Measurements from ENCODE around the gene BTBD9. TPM values are rescaled to one million over a fixed set of nuclear protein-coding genes. Genes with fewer than 3 reads are reported as not detected.
A peak's percentile ranks its signal among the peaks of the same experiment; 100 is the strongest.

BTBD9 gene
- total and polyA plus RNA-seq, 4 experiments from 2014 or later, result 5.2 to 40.4 (median 32.3) TPM

- no peak overlapping the region for H3K4me3 Mint-ChIP-seq
- Histone ChIP-seq H3K9me3 (ENCODE audit: control insufficient read depth in 1 of 2, low read length in 2 of 2) (no peaks in the 10 kb centered on the region), H3K4me3 (ENCODE audit: low read length in 2 of 2) (no peak overlapping the region), H3K27ac (ENCODE audit: low read depth, low read length) (no peak overlapping the region), H3K4me1 (ENCODE audit: insufficient read depth, low read length) (no peaks in the 10 kb centered on the region), H3K36me3 (ENCODE audit: insufficient read depth, low read length) (no peaks in the 10 kb centered on the region), H3K27me3 (ENCODE audit: insufficient read depth, low read length) (no peaks in the 10 kb centered on the region)
- peaks cover 0 to 5% (median under 1%) of the 10 kb centered on the region in 4 donors for H3K4me1 Mint-ChIP-seq
- intact Hi-C loops (cut with micrococcal nuclease), result no loop called here
- POLR2A ChIA-PET (ENCODE audit: partially characterized antibody), result no interaction called here
- H3K36me3 Mint-ChIP-seq, result peaks cover 2 to 21% of the 10 kb centered on the region in 2 donors
- CTCF ChIA-PET (ENCODE audit: partially characterized antibody), result no interaction called here
- no peaks in the 10 kb centered on the region for H3K27me3 Mint-ChIP-seq
- peak overlapping the region in 2 of 7 donors; percentile 17 to 25 for H3K27ac Mint-ChIP-seq
- DNase-seq, result no peak
- H3K9me3 Mint-ChIP-seq, result no peaks in the 10 kb centered on the region
These were observed 457.3 kb downstream of the BTBD9 start for GRCh38 chr6:38182426-38182825.

DNA sequence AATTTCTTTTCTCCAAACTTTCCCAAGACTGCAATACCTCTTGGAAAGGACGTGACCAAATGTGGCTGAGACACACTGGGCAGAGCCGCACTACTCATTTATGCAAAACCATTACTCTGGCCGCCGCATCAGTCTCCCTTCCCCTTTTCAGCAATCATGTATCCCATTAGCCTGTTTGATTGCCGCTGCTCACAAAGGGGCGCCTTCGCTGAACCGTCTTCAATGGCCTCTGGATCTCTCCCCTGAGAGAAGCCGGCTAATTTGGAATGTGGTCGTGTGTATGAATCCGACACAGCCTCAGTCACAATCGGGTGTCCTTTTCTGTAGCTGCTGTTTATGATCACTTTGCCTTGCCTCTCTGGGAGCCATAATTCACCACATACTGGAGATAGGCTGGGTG, 459.1 kb downstream of the BTBD9 start:
- Histone ChIP-seq H3K9me3 (ENCODE audit: control insufficient read depth in 1 of 2, low read length in 2 of 2) (no peaks in the 10 kb centered on the region), H3K27me3 (ENCODE audit: insufficient read depth, low read length) (no peaks in the 10 kb centered on the region), H3K36me3 (ENCODE audit: insufficient read depth, low read length) (no peaks in the 10 kb centered on the region), H3K27ac (ENCODE audit: low read depth, low read length) (no peak overlapping the region), H3K4me3 (ENCODE audit: low read length in 2 of 2) (no peak overlapping the region), H3K4me1 (ENCODE audit: insufficient read depth, low read length) (no peaks in the 10 kb centered on the region)
- intact Hi-C loops (cut with micrococcal nuclease), result no loop called here
- CTCF ChIA-PET (ENCODE audit: partially characterized antibody), result no interaction called here
- H3K27ac Mint-ChIP-seq, result peak overlapping the region in 1 of 7 donors; percentile 19
- peaks cover 0 to 2% (median 0%) of the 10 kb centered on the region in 8 donors for H3K9me3 Mint-ChIP-seq
- H3K4me3 Mint-ChIP-seq, result no peak overlapping the region
- POLR2A ChIA-PET (ENCODE audit: partially characterized antibody), result no interaction called here
- no peak for DNase-seq
- no peaks in the 10 kb centered on the region for H3K27me3 Mint-ChIP-seq
- peaks cover 0 to 13% of the 10 kb centered on the region in 2 donors for H3K36me3 Mint-ChIP-seq
- H3K4me1 Mint-ChIP-seq, result peaks cover 0 to 1% (median 0%) of the 10 kb centered on the region in 4 donors

- DNase-seq, result no peak
- Histone ChIP-seq H3K27me3 (ENCODE audit: insufficient read depth, low read length) (no peaks in the 10 kb centered on the region), H3K9me3 (ENCODE audit: control insufficient read depth in 1 of 2, low read length in 2 of 2) (no peaks in the 10 kb centered on the region), H3K4me1 (ENCODE audit: insufficient read depth, low read length) (no peaks in the 10 kb centered on the region), H3K27ac (ENCODE audit: low read depth, low read length) (no peak overlapping the region), H3K36me3 (ENCODE audit: insufficient read depth, low read length) (no peaks in the 10 kb centered on the region), H3K4me3 (ENCODE audit: low read length in 2 of 2) (no peak overlapping the region)
- Mint-ChIP-seq H3K27ac (peak overlapping the region in 3 of 7 donors; percentile 7 to 24 (median 22)), H3K4me3 (no peak overlapping the region), H3K9me3 (peaks cover 0 to 2% (median 0%) of the 10 kb centered on the region in 8 donors), H3K4me1 (peaks cover 0 to 1% (median 0%) of the 10 kb centered on the region in 4 donors), H3K27me3 (no peaks in the 10 kb centered on the region), H3K36me3 (peaks cover 0 to 12% of the 10 kb centered on the region in 2 donors)
- intact Hi-C loops (cut with micrococcal nuclease), result no loop called here
- ChIA-PET POLR2A (ENCODE audit: partially characterized antibody) (no interaction called here), CTCF (ENCODE audit: partially characterized antibody) (no interaction called here)
These were observed 459.8 kb downstream of the BTBD9 start for GRCh38 chr6:38179794-38180430.

GRCh38 chr6:38179300-38179699, 460.4 kb downstream of the BTBD9 start:
- intact Hi-C loops (cut with micrococcal nuclease), result no loop called here
- no peak for DNase-seq
- Histone ChIP-seq H3K4me1 (ENCODE audit: insufficient read depth, low read length) (no peaks in the 10 kb centered on the region), H3K4me3 (ENCODE audit: low read length in 2 of 2) (no peak overlapping the region), H3K27ac (ENCODE audit: low read depth, low read length) (no peak overlapping the region), H3K9me3 (ENCODE audit: control insufficient read depth in 1 of 2, low read length in 2 of 2) (no peaks in the 10 kb centered on the region), H3K36me3 (ENCODE audit: insufficient read depth, low read length) (no peaks in the 10 kb centered on the region), H3K27me3 (ENCODE audit: insufficient read depth, low read length) (no peaks in the 10 kb centered on the region)
- ChIA-PET POLR2A (ENCODE audit: partially characterized antibody) (no interaction called here), CTCF (ENCODE audit: partially characterized antibody) (no interaction called here)
- Mint-ChIP-seq H3K4me1 (peaks cover 0 to 2% (median under 1%) of the 10 kb centered on the region in 4 donors), H3K9me3 (peaks cover 0 to 2% (median 0%) of the 10 kb centered on the region in 8 donors), H3K27ac (peak overlapping the region in 2 of 7 donors; percentile 7 to 24), H3K36me3 (peaks cover 4 to 17% of the 10 kb centered on the region in 2 donors), H3K4me3 (no peak overlapping the region), H3K27me3 (no peaks in the 10 kb centered on the region)

GRCh38 chr6:38178584-38178886, 461.2 kb downstream of the BTBD9 start:
- intact Hi-C loops (cut with micrococcal nuclease), result no loop called here
- H3K4me1 ChIP-seq (ENCODE audit: insufficient read depth, low read length), result no peaks in the 10 kb centered on the region
- no peaks in the 10 kb centered on the region for H3K9me3 ChIP-seq (ENCODE audit: control insufficient read depth in 1 of 2, low read length in 2 of 2)
- CTCF ChIA-PET (ENCODE audit: partially characterized antibody), result no interaction called here
- POLR2A ChIA-PET (ENCODE audit: partially characterized antibody), result no interaction called here
- peaks cover 7 to 18% of the 10 kb centered on the region in 2 donors for H3K36me3 Mint-ChIP-seq
- no peak overlapping the region for H3K4me3 Mint-ChIP-seq
- DNase-seq, result no peak
- no peaks in the 10 kb centered on the region for H3K27me3 ChIP-seq (ENCODE audit: insufficient read depth, low read length)
- no peaks in the 10 kb centered on the region for H3K27me3 Mint-ChIP-seq
- H3K27ac Mint-ChIP-seq, result peak overlapping the region in 3 of 7 donors; percentile 42 to 61 (median 42)
- peaks cover 0 to 4% (median 0%) of the 10 kb centered on the region in 8 donors for H3K9me3 Mint-ChIP-seq
- no peak overlapping the region for H3K4me3 ChIP-seq (ENCODE audit: low read length in 2 of 2)
- no peaks in the 10 kb centered on the region for H3K36me3 ChIP-seq (ENCODE audit: insufficient read depth, low read length)
- no peak overlapping the region for H3K27ac ChIP-seq (ENCODE audit: low read depth, low read length)
- peaks cover 2 to 8% (median 3%) of the 10 kb centered on the region in 4 donors for H3K4me1 Mint-ChIP-seq

DNA sequence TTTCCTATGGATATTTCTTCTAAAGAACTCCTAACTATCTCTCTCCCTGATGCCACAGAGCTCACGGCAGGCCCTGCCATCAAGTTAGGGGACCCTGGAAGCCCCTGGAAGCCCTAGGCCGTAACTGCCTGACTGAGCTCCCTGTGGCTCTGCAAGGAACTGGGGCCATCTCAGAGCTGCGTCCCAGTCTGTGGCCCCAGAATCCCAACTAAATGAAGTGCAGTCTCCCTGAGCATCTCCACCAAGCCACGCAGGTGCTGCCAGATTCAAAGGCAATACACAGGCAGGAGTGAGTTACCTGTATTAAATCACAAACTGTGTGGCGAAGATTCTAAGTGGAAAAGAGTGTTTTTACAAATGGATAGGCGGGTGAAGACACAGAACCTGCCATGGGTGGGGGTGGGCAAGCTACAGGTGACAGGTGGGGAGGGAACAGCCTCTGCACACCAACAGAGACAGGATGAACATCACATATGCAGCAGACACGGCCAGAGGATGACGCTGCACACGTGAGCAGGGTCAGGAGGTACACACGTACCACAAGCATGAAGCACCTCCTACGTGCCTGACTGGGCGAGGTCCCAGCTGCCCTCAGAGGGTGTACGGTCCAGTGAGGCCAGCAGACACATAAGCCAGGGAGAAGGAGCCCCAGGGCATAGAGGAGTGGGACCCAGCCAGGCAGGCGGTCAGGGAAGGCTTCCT, 461.7 kb downstream of the BTBD9 start:
- DNase-seq, result no peak
- ChIA-PET POLR2A (ENCODE audit: partially characterized antibody) (no interaction called here), CTCF (ENCODE audit: partially characterized antibody) (no interaction called here)
- H3K27me3 Mint-ChIP-seq, result no peaks in the 10 kb centered on the region
- peaks cover 7 to 19% of the 10 kb centered on the region in 2 donors for H3K36me3 Mint-ChIP-seq
- intact Hi-C loops (cut with micrococcal nuclease), result no loop called here
- H3K4me1 ChIP-seq (ENCODE audit: insufficient read depth, low read length), result no peaks in the 10 kb centered on the region
- H3K27ac ChIP-seq (ENCODE audit: low read depth, low read length), result no peak overlapping the region
- H3K27me3 ChIP-seq (ENCODE audit: insufficient read depth, low read length), result no peaks in the 10 kb centered on the region
- peaks cover 4 to 11% (median 6%) of the 10 kb centered on the region in 4 donors for H3K4me1 Mint-ChIP-seq
- peaks cover 0 to 4% (median 0%) of the 10 kb centered on the region in 8 donors for H3K9me3 Mint-ChIP-seq
- no peak overlapping the region for H3K4me3 Mint-ChIP-seq
- H3K9me3 ChIP-seq (ENCODE audit: control insufficient read depth in 1 of 2, low read length in 2 of 2), result no peaks in the 10 kb centered on the region
- no peak overlapping the region for H3K4me3 ChIP-seq (ENCODE audit: low read length in 2 of 2)
- H3K36me3 ChIP-seq (ENCODE audit: insufficient read depth, low read length), result no peaks in the 10 kb centered on the region
- H3K27ac Mint-ChIP-seq, result peak overlapping the region in 4 of 7 donors; percentile 42 to 61 (median 50)

DNA sequence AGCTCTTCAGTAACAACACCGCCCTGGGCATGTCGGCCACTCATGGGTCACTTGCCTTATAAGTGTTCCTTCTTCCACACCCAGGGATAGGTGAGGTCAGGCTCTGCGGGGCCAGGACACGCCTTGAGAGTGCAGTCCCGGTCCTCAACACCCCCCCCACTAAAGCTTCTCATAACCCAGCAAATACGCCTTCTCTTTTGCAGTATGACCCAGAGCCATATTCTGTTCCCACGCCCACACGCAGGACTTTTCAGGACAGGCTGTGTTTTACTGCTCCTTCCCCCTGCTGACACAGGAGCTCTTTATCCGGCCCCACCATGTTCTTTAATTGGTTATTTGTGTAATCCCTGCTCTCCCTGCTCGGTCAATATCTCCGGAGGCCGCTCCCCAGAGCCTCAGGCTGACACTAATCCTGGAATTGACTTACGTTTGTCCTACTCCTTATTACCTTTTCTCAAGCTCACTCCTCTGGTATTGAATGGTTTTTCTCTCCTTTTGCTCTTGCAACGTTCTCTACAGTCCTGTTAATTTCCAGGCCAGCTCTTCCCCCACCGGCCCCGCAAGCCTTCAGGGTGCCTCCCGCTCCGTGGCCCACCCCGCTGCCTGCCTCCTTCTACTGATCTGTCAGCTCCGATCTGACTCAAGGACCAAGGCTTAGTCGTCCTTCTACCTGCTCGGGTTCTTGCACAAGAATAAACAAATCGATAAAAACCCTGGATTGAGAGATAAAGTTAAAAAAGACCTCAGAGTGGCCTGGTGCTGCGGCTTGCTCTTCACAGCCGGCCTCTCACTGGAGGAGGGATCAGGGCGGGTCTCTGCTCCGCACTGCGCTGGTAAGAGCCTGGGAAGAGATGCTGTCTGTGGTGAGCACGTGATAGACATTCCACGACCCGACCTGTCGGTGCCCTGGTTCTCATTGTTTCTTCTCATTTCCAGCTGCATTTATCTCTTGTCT, 462.7 kb downstream of the BTBD9 start:
- intact Hi-C loops (cut with micrococcal nuclease), result no loop called here
- H3K4me1 ChIP-seq (ENCODE audit: insufficient read depth, low read length), result no peaks in the 10 kb centered on the region
- DNase-seq, result no peak
- no peaks in the 10 kb centered on the region for H3K9me3 ChIP-seq (ENCODE audit: control insufficient read depth in 1 of 2, low read length in 2 of 2)
- no peaks in the 10 kb centered on the region for H3K36me3 ChIP-seq (ENCODE audit: insufficient read depth, low read length)
- no peaks in the 10 kb centered on the region for H3K27me3 ChIP-seq (ENCODE audit: insufficient read depth, low read length)
- ChIA-PET CTCF (ENCODE audit: partially characterized antibody) (no interaction called here), POLR2A (ENCODE audit: partially characterized antibody) (no interaction called here)
- Mint-ChIP-seq H3K9me3 (peaks cover 0 to 4% (median 0%) of the 10 kb centered on the region in 8 donors), H3K27ac (peak overlapping the region in 5 of 7 donors; percentile 14 to 75 (median 48)), H3K4me1 (peaks cover 4 to 11% (median 6%) of the 10 kb centered on the region in 4 donors), H3K36me3 (peaks cover 7 to 19% of the 10 kb centered on the region in 2 donors), H3K27me3 (no peaks in the 10 kb centered on the region), H3K4me3 (no peak overlapping the region)
- no peak overlapping the region for H3K27ac ChIP-seq (ENCODE audit: low read depth, low read length)
- no peak overlapping the region for H3K4me3 ChIP-seq (ENCODE audit: low read length in 2 of 2)

All from CD4-positive, alpha-beta memory T cell (primary cell).